Esophagus mucosa (tissue), 1 donor: ENCODE measurements around the gene MMS22L. TPM values are rescaled to one million over a fixed set of nuclear protein-coding genes. Genes with fewer than 3 reads are reported as not detected.
A peak's percentile ranks its signal among the peaks of the same experiment; 100 is the strongest.

Source experiments
- ATAC-seq: fragments of 200-7000 bp; cut with Tn5 transposase; one replicate; pipeline ENCODE4 v1.9.1; 2020
- total RNA-seq: library from RNA; stranded (reverse); gene quantifications from one replicate; pipeline ENCODE4 v1.2.4, GENCODE V29; 2023
- donor health status: DM: yes; HTN: yes; CAD: no.

The MMS22L gene, protein sequence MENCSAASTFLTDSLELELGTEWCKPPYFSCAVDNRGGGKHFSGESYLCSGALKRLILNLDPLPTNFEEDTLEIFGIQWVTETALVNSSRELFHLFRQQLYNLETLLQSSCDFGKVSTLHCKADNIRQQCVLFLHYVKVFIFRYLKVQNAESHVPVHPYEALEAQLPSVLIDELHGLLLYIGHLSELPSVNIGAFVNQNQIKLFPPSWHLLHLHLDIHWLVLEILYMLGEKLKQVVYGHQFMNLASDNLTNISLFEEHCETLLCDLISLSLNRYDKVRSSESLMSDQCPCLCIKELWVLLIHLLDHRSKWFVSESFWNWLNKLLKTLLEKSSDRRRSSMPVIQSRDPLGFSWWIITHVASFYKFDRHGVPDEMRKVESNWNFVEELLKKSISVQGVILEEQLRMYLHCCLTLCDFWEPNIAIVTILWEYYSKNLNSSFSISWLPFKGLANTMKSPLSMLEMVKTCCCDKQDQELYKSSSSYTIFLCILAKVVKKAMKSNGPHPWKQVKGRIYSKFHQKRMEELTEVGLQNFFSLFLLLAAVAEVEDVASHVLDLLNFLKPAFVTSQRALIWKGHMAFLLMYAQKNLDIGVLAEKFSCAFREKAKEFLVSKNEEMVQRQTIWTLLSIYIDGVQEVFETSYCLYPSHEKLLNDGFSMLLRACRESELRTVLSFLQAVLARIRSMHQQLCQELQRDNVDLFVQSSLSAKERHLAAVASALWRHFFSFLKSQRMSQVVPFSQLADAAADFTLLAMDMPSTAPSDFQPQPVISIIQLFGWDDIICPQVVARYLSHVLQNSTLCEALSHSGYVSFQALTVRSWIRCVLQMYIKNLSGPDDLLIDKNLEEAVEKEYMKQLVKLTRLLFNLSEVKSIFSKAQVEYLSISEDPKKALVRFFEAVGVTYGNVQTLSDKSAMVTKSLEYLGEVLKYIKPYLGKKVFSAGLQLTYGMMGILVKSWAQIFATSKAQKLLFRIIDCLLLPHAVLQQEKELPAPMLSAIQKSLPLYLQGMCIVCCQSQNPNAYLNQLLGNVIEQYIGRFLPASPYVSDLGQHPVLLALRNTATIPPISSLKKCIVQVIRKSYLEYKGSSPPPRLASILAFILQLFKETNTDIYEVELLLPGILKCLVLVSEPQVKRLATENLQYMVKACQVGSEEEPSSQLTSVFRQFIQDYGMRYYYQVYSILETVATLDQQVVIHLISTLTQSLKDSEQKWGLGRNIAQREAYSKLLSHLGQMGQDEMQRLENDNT
- total RNA-seq, result 10.2 TPM

DNA sequence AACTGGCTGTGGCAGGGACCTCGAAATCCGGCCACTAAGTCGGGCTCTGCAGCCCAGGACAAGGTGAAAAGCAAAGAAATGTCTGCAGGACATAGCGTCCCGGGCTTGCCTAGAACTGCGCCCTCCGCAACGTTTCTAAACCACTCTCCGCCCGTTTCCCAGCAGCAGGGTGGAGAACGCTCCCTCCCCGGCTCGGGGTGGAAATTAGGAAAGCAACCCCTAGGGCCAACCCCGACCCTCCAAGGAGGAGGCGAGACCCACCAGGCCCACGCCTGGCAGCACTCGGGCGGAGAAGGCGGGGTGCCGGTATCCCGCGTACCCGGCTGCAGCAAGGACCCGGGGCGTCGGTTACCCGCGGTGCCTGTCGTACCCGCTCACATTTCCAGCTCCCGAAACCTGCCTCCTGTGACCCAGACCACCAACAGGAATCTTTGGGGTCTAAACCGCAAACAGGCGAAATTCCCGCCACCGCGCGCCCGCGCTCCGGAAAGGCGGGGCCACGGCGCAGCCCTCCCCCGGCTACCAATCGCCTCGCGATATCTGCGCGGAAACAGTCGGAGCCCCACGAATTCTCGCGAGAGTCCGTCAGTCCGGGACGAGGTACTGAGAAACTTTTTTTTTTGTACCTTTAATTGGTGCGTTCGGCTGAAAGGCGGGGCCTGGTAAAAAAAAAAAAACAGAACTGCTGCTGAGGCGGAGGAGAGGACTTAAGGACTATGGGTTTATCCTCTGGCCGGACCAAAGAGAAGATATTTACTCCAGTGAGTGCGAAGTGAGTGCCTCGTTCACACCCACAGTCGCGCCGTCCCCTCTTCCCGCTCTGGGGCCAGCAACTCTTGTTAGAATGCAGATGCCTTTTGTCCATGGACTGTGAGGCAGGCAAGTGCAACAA, at the start of gene MMS22L:
Gene MMS22L (minus strand): TSS at position 491 of the 892 bp plus-strand sequence. CDS start 739 bp downstream, outside the sequence.
- peak; percentile 98 for ATAC-seq

DNA sequence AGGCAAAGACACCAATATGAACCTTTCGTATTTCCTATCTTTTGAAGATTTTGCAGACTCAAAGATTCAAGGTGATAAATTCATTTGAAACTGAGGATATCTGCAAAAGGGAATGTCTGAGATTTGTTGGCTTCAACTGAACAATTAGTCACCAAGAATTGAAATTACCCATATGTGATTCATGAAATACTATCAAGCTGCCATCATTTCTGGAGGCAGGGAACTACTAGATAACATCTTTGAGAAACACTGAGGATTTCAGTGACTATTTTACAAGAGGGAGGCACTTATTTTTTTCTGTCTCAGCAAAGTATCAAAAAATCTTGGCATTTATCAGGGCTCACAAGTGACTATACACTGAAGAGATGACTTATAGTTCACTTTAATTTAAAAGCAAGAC, 39.8 kb upstream of the MMS22L start:
- no peak for ATAC-seq

DNA sequence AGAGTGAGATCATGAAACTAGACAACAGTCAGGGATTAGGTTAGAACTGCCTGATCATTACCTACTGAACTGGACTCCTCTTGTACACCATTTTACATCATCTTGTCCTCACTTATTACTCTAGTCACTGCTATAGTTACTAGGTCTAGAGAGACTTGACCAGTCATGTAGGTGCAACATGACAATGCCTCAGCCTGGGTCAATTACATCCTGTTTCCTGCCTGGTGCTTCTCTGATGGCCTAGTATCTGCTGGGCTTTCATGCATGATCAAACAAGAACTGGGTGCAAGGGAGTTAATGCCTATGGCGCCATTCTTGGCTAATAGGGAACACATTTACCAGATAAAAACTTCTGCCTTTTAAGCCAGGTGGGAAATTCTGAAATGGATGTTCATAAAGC, 39.2 kb upstream of the MMS22L start:
- no peak for ATAC-seq

DNA sequence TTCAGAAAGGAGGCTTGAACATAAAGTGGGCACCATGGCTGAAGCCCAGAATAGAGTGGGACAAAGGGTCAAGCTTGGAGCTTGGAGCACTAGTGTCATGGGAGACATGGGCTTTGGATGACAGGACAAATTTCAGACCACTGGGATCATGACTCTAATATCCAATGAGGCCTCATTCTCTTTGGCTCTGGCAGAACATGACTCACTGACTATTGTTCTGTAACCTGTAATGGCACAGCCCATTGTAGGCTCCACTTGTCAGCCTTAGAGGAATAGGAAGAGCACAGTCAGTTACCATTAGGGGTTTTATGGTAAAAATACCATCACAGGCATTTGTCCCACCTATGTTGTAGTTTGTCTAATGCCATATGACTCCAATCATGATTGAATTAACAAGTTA, 34.0 kb upstream of the MMS22L start:
- ATAC-seq, result no peak

DNA sequence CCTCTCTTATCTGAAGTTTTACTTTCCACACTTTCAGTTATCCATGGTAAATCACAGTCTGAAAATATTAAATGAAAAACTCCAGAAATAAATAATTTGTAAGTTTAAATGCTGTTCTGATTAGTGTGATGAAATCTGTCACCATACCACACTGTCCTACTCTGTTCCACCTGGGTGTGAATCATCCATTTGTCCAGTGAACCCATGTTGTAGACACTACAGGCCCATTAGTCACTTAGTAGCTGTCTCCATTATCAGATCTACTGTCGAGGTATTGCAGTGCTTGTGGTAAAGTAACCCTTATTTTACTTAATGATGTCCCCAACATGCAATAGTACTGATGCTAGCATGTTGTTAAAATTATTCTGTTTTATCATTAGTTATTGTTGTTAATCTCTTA, 29.2 kb upstream of the MMS22L start:
- ATAC-seq, result no peak

DNA sequence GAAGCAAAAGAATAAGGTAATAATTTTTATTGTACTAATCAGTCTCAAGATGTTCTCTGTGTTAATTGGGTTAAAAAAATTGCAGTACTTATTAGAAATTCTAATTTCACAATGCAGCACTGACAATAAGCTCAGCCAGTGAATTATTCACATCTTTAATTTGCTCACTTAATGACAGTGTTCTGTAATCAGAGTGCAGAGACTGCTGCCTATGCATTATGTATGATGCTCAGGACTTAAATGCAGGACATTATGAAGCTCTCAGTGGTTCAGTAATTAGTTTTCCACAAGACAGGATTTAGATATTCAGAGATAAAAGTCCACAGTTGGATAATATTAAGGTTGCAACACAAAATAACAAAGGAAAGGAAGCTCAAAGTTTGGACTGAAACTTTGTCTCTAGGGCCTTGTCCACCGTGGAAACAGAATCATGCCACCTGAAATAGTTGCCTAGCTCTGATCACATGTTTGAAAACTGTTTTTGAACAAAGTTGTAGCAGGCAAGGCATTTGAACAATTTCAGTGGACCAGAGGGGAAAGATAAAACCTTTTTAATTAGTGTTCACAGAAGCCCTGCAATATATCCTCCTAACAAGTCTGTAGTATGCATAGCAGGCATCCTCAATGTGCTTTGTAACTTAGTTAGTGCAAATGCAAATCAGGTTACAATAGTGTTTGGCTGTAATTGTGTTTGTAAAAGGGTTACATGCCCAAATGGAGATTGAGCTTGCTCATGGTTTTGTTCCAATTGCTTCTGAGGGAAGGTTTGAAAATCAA, 23.7 kb upstream of the MMS22L start:
- ATAC-seq, result no peak

DNA sequence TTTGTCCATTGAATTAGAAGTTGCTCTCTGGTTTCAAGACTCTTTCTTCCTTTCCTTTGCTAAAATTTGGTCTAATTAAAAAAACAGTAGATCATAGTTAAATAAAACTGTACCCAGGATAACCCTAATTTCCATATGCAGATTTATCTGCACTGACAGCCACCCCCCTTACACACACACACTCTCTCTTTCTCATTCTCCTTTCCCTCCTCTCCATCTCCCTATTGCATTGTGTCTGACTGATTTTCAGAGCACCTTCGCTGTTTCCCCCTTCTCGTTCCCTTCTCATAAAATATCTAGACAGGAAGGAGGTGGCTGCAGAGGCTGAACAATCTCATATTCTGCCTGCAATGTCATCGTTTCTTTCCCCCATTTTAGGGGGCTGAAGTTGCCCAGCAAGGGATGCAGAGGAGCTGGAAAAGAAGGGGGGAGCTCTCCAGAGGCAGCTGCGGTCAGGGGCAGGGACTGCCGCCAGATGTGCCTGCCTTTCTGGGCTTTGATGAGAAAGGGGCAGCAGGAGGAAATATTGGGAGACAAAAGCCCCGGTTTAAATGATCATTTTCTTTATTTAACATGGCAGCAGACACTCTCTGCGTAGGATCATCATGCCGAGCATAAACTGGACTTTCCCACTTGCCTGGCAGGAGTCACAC, 22.5 kb upstream of the MMS22L start:
- ATAC-seq, result no peak

DNA sequence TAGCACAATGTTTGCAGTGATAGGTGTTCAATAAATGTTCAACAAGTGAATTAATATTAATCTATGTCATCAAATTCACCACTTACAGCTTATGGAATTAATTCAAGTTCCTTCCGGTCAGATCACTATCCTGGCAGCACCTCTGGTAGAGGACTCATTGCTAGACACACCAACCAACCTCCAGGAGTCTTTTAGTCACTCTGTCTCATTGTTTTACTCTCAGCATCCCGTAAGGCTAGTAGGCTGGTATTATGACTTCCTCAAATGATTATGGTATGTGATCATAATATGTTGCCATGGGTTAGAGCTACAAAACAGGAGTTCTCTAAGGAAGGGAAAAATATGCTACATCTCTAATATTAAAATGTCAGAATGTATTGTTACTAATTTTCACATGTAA, 21.7 kb upstream of the MMS22L start:
- no peak for ATAC-seq

DNA sequence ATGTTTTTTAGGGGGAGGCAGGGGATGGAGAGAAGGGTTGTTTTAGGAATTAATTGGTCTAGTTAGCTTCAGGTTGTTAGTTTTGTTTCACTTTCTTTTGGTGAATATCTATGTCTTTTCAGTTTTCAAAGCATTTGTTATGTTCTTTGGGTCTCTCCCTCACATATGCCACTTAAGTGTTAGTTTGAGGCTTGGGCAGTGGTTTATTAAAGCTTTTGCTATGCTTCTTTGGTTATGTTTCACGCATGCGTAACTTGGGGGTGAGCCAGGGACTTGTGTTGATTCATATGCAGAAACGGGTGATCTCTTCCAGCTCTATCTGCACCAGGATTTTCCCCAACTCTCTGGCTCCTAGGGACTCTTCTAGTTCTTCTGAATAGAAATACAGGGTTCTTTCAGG, 11.4 kb upstream of the MMS22L start:
- no peak for ATAC-seq

DNA sequence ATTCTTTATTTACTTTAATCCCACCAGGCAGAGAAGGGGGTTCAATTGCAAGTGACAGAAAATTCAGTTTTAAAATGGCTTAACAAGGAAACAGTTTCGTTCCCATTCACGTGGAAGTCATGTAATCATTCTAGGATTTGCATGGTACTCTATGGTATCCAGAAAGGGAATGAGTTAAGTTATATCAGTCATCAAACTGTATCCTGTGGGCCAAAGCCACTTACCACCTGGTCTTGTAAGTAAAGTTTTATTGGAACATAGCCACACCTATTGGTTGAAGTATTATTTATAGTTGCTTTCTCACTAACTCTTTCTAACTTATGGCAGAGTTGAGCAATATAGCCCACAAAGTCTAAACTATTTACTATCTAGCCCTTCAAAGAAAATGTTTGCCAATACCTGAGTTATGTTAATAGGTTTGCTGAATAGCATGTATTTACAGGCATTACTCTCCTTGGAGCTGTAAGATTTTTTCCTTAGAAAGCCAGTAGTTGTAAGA, 10.2 kb upstream of the MMS22L start:
- no peak for ATAC-seq

DNA sequence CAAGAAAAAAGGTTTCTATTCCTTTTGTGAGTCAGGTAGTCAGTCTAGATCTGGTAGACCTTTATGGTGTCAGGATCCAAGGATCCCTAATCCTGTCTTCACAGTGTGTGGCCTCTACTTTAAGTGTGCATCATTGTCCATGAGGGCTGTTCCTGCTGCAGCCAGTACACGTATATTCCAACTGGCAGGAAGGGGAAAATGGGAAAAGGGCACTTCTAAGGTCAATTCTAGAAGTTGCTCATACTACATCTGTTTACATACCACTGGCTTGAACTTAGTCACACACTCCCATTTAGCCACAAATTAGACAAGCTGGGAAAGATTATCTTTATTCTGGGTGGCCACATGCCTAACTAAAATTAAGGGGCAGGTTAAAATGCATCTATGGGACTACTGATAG, 9.7 kb upstream of the MMS22L start:
- ATAC-seq, result no peak

DNA sequence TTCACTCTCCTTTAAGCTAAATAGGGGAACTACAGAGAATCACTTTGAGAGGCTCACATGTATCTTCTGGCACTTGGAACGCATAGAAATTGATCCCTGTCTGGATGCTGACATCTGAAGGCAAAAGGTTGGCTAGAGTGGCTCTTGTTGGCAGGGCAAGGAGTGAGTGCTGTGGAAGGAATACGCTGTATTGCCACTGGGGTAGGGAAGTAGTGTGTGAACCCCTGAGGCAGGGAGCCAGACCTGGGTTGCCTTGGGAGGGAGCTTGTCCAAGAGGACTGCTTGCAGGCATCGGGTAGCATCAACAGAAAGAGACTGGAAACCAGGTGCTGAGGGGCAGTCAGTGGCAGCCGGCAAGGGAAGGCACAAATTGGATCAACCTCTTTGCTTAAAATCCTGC, 8.9 kb upstream of the MMS22L start:
- no peak for ATAC-seq

DNA sequence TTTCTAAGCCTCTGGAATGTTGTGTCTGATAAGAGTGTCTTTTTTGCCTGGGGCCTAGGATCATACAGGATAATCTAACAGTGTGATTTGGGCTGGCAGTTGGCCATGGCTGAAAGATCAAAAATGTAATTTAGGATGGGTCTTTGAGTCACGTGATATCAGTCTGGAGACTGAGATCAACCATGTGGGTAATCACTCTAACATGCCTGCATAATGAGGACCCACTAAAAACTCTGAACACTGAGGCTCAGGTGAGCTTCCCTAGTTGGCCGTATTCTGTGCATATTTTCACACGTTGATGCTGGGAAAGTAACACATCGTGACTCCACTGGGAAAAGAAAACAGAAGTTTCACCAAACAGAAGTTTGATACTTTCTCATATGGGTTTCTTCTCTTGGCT, 6.3 kb upstream of the MMS22L start:
- ATAC-seq, result no peak

DNA sequence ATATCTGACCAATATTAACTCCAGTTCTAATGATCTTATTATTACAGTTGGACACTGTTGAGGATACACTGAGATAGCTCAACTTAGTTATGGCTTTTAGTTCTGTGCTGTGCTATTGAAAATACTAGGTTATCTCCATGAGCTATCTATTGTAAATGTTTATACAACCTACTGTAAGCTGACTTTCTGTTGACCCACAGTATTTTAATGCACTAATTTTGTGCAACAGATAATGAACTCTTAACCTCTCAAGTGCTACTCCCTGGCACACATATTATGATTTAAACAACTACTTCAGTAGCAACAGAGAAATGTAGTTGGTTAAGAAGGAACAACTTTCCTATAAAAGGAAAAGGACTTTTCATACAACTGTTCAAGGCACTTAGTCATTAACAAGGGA, 5.2 kb upstream of the MMS22L start:
- no peak for ATAC-seq

DNA sequence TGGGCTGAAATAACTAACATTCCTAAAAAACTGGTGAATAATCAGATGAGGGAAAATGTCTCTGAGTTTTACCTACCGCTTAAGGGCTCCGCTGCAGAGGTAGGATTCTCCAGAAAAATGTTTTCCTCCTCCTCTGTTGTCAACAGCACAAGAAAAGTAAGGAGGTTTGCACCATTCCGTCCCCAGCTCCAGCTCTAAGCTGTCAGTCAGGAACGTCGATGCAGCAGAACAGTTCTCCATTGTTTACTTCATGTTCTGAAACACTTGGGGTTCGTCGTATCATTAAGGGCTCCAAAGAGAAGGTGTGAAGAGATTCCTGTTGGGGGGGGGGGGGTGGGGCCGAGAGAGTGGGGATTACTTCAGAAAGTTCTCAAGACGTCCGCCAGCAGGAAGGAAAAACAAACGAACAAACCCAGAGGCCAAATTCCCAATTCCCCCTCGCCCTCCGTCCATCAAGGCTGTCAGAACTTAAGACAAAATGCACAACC, 734 bp downstream of the MMS22L start:
- no peak for ATAC-seq

DNA sequence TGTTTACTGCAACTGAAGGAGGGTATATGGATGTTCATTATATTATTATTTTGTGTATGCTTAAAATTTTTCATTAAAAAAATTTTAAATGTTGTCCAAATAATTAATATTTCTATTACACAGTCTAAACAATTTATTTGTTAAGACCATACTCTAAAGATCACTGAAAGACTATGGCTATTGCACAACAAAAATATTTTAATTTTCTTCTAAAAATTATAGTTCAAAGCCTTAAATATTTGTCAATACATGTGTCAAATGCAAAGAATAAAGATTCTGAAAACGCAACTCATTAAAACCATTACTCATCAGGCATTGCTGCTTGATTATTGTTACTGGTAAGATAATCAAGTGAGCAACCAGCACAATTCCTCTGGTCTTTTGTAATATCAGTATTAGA, 2.2 kb downstream of the MMS22L start:
- ATAC-seq, result no peak

DNA sequence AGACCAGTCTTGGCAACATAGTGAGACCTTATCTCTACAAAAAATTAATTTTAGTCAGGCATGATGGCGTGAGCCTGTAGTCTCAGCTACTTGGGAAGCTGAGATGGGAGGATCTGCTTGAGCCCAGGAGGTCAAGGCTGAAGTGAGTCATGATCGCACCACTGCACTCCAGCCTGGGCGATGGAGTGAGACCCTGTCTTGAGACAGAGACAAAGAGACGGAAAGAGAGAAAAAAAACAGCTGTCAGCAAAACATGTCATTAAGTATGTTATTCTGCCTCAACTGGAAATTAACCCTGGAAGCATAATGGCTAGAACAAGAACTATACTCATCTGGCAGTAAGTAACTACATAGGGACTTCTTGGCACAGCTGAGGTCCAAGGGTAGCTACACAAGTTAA, 7.2 kb downstream of the MMS22L start:
- ATAC-seq, result no peak

DNA sequence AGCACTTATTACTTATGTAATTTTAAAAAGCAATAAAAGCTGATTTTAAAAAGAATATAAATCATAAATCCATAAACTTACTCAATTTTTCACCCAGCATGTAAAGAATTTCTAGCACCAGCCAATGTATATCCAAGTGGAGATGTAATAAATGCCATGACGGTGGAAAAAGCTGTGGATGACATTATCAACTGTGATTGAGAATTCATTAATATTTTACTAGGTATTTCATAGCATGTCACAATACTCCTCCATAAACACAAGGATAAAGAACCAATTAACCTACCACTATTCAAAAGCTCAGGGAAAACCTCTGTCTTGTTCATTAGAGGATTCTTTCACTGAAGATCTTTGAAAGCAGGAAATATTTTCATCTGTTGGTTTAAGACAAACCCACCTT, 13.2 kb downstream of the MMS22L start:
- ATAC-seq, result no peak

DNA sequence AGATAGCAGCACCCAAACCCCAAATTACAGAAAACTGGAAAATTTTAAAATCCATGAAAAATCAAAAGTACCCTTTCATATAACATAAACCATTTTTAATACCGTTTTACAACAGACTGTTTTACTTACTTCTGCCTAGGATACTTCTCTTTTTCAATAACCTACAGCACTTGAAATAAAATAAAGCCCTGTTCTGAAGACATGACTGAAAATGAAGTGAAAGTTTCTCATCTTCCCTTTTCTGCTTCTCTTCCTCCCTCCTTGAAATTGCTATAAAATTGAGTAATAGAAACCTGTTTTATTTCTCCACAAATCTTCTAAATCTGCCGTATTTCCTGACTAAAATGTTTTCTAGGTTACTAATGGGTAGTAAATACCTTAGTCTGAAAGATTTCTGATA, 20.3 kb downstream of the MMS22L start:
- no peak for ATAC-seq

DNA sequence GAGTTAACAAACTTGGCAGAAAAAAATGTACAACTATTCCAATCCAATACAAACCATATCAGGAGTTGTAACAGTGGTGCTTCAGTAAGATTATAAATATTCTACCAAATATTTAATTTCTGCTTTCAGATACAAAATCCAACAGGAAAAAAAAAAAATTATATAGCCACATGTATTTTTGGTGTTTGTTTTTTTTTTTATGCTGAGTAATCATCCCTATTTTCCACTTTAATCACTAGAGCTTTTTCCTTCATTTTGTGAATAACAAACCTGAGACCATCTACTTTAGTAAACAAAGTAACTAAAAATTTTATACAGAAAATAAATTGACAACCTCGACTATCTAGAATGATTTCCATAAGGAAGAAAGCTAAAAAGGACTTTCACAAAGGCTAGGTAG, 36.2 kb downstream of the MMS22L start:
- ATAC-seq, result no peak
